HEK293T (cell line): ENCODE measurements around the gene OPCML.

Experiments used
- CTCF ChIA-PET: fragments of 350-600 bp; formaldehyde crosslinking; extraction: SDS; loops from one replicate; lab custom pipeline; 2021; ENCODE audit warnings: antibody characterized with exemption, inconsistent platforms; lab: Yijun Ruan, JAX
- POLR2A ChIA-PET: fragments of 350-600 bp; formaldehyde crosslinking; extraction: SDS; loops from one replicate; lab custom pipeline; 2020; ENCODE audit warnings: antibody characterized with exemption, inconsistent platforms; lab: Yijun Ruan, JAX
- DNase-seq: peaks from one replicate; pipeline ENCODE4 v3.0.0; 2012; ENCODE audit warnings: mixed read lengths; ENCODE audit errors: extremely low spot score
- ARNT ChIP-seq: fragments of 450-650 bp; IDR thresholded peaks from 2 replicates; pipeline ENCODE4 v1.6.1; 2017; ENCODE audit warnings: mild to moderate bottlenecking
- BHLHE40 ChIP-seq: fragments of 450-650 bp; IDR thresholded peaks from 2 replicates; pipeline ENCODE4 v1.6.1; 2016; ENCODE audit warnings: mild to moderate bottlenecking, moderate library complexity, borderline replicate concordance
- CTBP1 ChIP-seq: fragments of 450-650 bp; IDR thresholded peaks from 2 replicates; pipeline ENCODE4 v1.6.1; 2016; ENCODE audit warnings: borderline replicate concordance
- ELF4 ChIP-seq: fragments of 450-650 bp; IDR thresholded peaks from 2 replicates; pipeline ENCODE4 v1.6.1; 2017; ENCODE audit warnings: antibody characterized with exemption
- FOXA1 ChIP-seq: fragments of 450-650 bp; IDR thresholded peaks from 2 replicates; pipeline ENCODE4 v1.6.1; 2016; ENCODE audit warnings: mild to moderate bottlenecking
- FOXK2 ChIP-seq: fragments of 450-650 bp; IDR thresholded peaks from 2 replicates; pipeline ENCODE4 v1.6.1; 2016; ENCODE audit warnings: mild to moderate bottlenecking
- FOXM1 ChIP-seq: fragments of 450-650 bp; IDR thresholded peaks from 2 replicates; pipeline ENCODE4 v1.6.1; 2017; ENCODE audit warnings: mild to moderate bottlenecking, borderline replicate concordance
- HDGF ChIP-seq: fragments of 450-650 bp; IDR thresholded peaks from 2 replicates; pipeline ENCODE4 v1.6.1; 2017; ENCODE audit warnings: antibody characterized with exemption, borderline replicate concordance
- L3MBTL2 ChIP-seq: fragments of 450-650 bp; conservative IDR thresholded peaks from 2 replicates; pipeline ENCODE4 v1.6.1; 2016; ENCODE audit warnings: mild to moderate bottlenecking
- LEF1 ChIP-seq: fragments of 450-650 bp; IDR thresholded peaks from 2 replicates; pipeline ENCODE4 v1.6.1; 2017; ENCODE audit warnings: mild to moderate bottlenecking, borderline replicate concordance
- NFRKB ChIP-seq: fragments of 450-650 bp; IDR thresholded peaks from 2 replicates; pipeline ENCODE4 v1.6.1; 2016; ENCODE audit warnings: mild to moderate bottlenecking, moderate library complexity
- PKNOX1 ChIP-seq: fragments of 450-650 bp; IDR thresholded peaks from 2 replicates; pipeline ENCODE4 v1.6.1; 2016
- SP1 ChIP-seq: fragments of 450-650 bp; IDR thresholded peaks from 2 replicates; pipeline ENCODE4 v1.6.1; 2017
- SUZ12 ChIP-seq: fragments of 450-650 bp; IDR thresholded peaks from 2 replicates; pipeline ENCODE4 v1.6.1; 2016; ENCODE audit warnings: mild to moderate bottlenecking
- TARDBP ChIP-seq: fragments of 450-650 bp; IDR thresholded peaks from 2 replicates; pipeline ENCODE4 v1.6.1; 2016
- ZNF384 ChIP-seq: fragments of 450-650 bp; IDR thresholded peaks from 2 replicates; pipeline ENCODE4 v1.6.1; 2016

The OPCML gene

GRCh38 chr11:132714859-132715440 lies 817.4 kb downstream of the OPCML start:
- TF ChIP-seq HDGF (no peak), L3MBTL2 (no peak)
- DNase-seq = no peak
- ChIA-PET POLR2A (no interaction called here), CTCF (no interaction called here)

- POLR2A ChIA-PET = no interaction called here
- TF ChIP-seq LEF1 (no peak), NFRKB (no peak), FOXM1 (no peak), ARNT (no peak), SUZ12 (no peak), ZNF384 (no peak)
Observed at GRCh38 chr11:132712466-132712865, 819.8 kb downstream of the OPCML start.

DNA sequence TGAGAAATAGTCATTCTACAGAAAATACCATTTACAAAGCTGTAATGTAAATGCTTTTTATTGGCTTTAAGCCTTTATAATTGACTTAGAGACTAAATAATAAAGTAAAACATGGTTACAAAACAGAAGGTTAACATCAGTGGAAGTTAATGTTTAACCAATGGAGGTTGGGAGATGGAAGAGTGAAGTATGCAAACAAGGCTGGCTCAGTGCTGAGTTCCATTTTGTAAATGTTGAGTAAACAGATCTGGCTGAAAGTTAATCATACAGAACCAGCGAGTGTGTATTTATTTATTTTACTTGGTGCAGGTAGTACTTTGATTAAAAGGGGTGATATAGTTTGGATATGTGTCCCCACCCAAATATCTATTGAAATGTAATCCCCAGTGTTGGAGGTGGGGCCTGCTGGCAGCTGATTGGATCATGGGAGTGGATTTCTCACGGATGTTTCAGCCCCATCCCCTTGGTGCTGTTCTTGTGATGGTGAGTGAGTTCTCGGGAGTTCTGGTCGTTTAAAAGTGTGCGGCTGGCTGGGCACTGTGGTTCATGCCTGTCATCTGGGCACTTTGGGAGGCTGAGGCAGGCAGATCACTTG lies 827.4 kb downstream of the OPCML start:
- CTCF ChIA-PET = no interaction called here
- no peak for DNase-seq
- TF ChIP-seq ZNF384 (no peak), FOXK2 (no peak), FOXM1 (no peak), ARNT (no peak), CTBP1 (no peak), SUZ12 (no peak), BHLHE40 (no peak), HDGF (no peak), NFRKB (no peak), TARDBP (no peak), SP1 (no peak), L3MBTL2 (no peak)
- POLR2A ChIA-PET = no interaction called here

More at GRCh38 chr11:132712466-132712865, 819.8 kb downstream of the OPCML start:
- CTCF ChIA-PET = no interaction called here
- no peak for DNase-seq

GRCh38 chr11:132692891-132693290 lies 839.4 kb downstream of the OPCML start:
- no peak for DNase-seq
- ChIA-PET CTCF (no interaction called here), POLR2A (no interaction called here)

GRCh38 chr11:132691848-132692550 lies 840.3 kb downstream of the OPCML start:
- TF ChIP-seq ZNF384 (no peak), HDGF (no peak), TARDBP (no peak), NFRKB (no peak), LEF1 (no peak), SUZ12 (no peak), ELF4 (no peak), ARNT (no peak), FOXK2 (no peak)
- ChIA-PET POLR2A (no interaction called here), CTCF (no interaction called here)
- no peak for DNase-seq

More at GRCh38 chr11:132692891-132693290, 839.4 kb downstream of the OPCML start:
- TF ChIP-seq HDGF (no peak), SUZ12 (no peak), SP1 (no peak), FOXM1 (no peak), ZNF384 (no peak), NFRKB (no peak), L3MBTL2 (no peak), BHLHE40 (no peak), ARNT (no peak), PKNOX1 (no peak)

- DNase-seq = no peak
- ChIA-PET CTCF (no interaction called here), POLR2A (no interaction called here)
- no peak for TF ChIP-seq FOXK2
- no peak for TF ChIP-seq HDGF
- TF ChIP-seq CTBP1 = no peak
- TF ChIP-seq NFRKB = no peak
- TF ChIP-seq TARDBP = no peak
- no peak for TF ChIP-seq FOXM1
Observed at GRCh38 chr11:132686886-132687285, 845.4 kb downstream of the OPCML start.

DNA sequence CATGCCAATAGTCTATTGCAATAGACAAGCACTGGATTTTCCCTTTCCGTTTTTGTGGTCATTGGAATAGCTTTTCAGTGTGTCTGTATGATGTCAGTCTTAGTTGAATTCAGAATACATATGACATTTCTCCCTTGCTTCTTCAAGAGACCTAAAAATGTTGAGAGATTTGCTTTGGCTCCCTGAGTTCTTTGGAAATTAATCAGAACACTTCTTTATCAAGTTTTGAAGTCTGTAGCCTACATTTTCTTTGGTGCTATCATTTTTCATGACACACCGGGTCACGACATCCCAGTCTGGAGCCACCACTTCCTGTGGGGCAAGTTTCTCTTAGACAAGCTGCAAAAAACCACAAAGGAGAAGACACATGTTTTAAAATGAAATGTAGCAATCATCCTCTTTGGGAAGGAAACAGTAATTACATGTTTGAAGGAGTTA lies 847.1 kb downstream of the OPCML start:
- CTCF ChIA-PET = no interaction called here
- DNase-seq = no peak

More for the DNA sequence above, 847.1 kb downstream of the OPCML start:
- TF ChIP-seq PKNOX1 = no peak
- no peak for TF ChIP-seq SP1
- TF ChIP-seq BHLHE40 = no peak
- TF ChIP-seq ARNT = no peak
- TF ChIP-seq SUZ12 = no peak
- no peak for TF ChIP-seq ZNF384
- no peak for TF ChIP-seq FOXM1
- no peak for TF ChIP-seq FOXK2
- TF ChIP-seq NFRKB = no peak
- no peak for TF ChIP-seq L3MBTL2
- no peak for TF ChIP-seq FOXA1
- no peak for TF ChIP-seq ELF4
- TF ChIP-seq LEF1 = no peak
- TF ChIP-seq CTBP1 = no peak
- no peak for TF ChIP-seq HDGF
- TF ChIP-seq TARDBP = no peak
- POLR2A ChIA-PET = no interaction called here
